ENCODE measurements around the gene LEFTY1.

- TF ChIP-seq POLR2A (IDR thresholded peaks at IDR 0.05; ENCODE audit: low read depth, low read length) = no peak
- no peak for TF ChIP-seq SMC3 (IDR thresholded peaks at IDR 0.05; ENCODE audit: low read depth, low read length)
Measured at GRCh38 chr1:225860107-225860506, 28.8 kb downstream of the LEFTY1 start.
